H9 (cell line): ENCODE results near the gene SMU1. TPM values are rescaled to one million over a fixed set of nuclear protein-coding genes. Genes with fewer than 3 reads are reported as not detected.

Experiments
- DNase-seq: peaks from one replicate; pipeline ENCODE4 v3.0.0-alpha.2; 2017
- H2AFZ ChIP-seq: one replicate; pipeline ENCODE4 v1.6.1; 2013; ENCODE audit warnings: mild to moderate bottlenecking, low read length, control low read depth, moderate library complexity
- H2AK5ac ChIP-seq: 2 replicates; pipeline ENCODE4 v1.6.1; 2013; ENCODE audit warnings: low read length, control low read depth, mixed read lengths; ENCODE audit not compliant: insufficient read length
- H2BK120ac ChIP-seq: one replicate; pipeline ENCODE4 v1.6.1; 2013; ENCODE audit warnings: low read depth, mild to moderate bottlenecking, low read length, control low read depth, inconsistent platforms; ENCODE audit not compliant: poor library complexity, severe bottlenecking
- H2BK12ac ChIP-seq: 2 replicates; pipeline ENCODE4 v1.6.1; 2013; ENCODE audit warnings: low read length, control low read depth, mixed read lengths, low read depth; ENCODE audit not compliant: insufficient read length
- H2BK15ac ChIP-seq: 2 replicates; pipeline ENCODE4 v1.6.1; 2013; ENCODE audit warnings: low read depth, low read length, control low read depth
- H2BK20ac ChIP-seq: one replicate; pipeline ENCODE4 v1.6.1; 2013; ENCODE audit warnings: low read depth, mild to moderate bottlenecking, low read length, control low read depth, inconsistent platforms; ENCODE audit not compliant: poor library complexity, severe bottlenecking
- H2BK5ac ChIP-seq: 2 replicates; pipeline ENCODE4 v1.6.1; 2013; ENCODE audit warnings: low read length, control low read depth, mixed read lengths; ENCODE audit not compliant: insufficient read length
- H3K14ac ChIP-seq: 2 replicates; pipeline ENCODE4 v1.6.1; 2013; ENCODE audit warnings: low read length, control low read depth; ENCODE audit not compliant: insufficient read depth
- H3K18ac ChIP-seq: 2 replicates; pipeline ENCODE4 v1.6.1; 2013; ENCODE audit warnings: low read depth, mild to moderate bottlenecking, mixed read lengths, low read length, control low read depth; ENCODE audit not compliant: insufficient read length
- H3K23ac ChIP-seq: 2 replicates; pipeline ENCODE4 v1.6.1; 2013; ENCODE audit warnings: low read length, control low read depth, mixed read lengths, low read depth; ENCODE audit not compliant: insufficient read length
- H3K23me2 ChIP-seq: 2 replicates; pipeline ENCODE4 v1.6.1; 2013; ENCODE audit warnings: low read depth, mild to moderate bottlenecking, mixed read lengths, low read length, control low read depth; ENCODE audit not compliant: insufficient read length, poor library complexity, severe bottlenecking
- H3K27ac ChIP-seq: 2 replicates; pipeline ENCODE4 v1.5.1; 2013; ENCODE audit warnings: low read length, control low read depth, mixed read lengths, low read depth; ENCODE audit not compliant: insufficient read length
- H3K27me3 ChIP-seq: 2 replicates; pipeline ENCODE4 v1.6.1; 2013; ENCODE audit warnings: low read length, control low read depth, inconsistent platforms; ENCODE audit not compliant: insufficient read depth
- H3K4ac ChIP-seq: 2 replicates; pipeline ENCODE4 v1.6.1; 2013; ENCODE audit warnings: low read depth, mild to moderate bottlenecking, control low read depth, inconsistent platforms, low read length, moderate library complexity
- H3K4me1 ChIP-seq: 2 replicates; pipeline ENCODE4 v1.6.1; 2013; ENCODE audit warnings: low read length, control low read depth, inconsistent platforms; ENCODE audit not compliant: insufficient read depth
- H3K4me2 ChIP-seq: 2 replicates; pipeline ENCODE4 v1.6.1; 2013; ENCODE audit warnings: low read length, control low read depth, mixed read lengths; ENCODE audit not compliant: insufficient read length, insufficient read depth
- H3K56ac ChIP-seq: 2 replicates; pipeline ENCODE4 v1.6.1; 2013; ENCODE audit warnings: low read depth, mild to moderate bottlenecking, mixed read lengths, low read length, control low read depth; ENCODE audit not compliant: insufficient read length
- H3K79me1 ChIP-seq: 2 replicates; pipeline ENCODE4 v1.6.1; 2013; ENCODE audit warnings: low read depth, mild to moderate bottlenecking, moderate library complexity, low read length, control low read depth, inconsistent platforms; ENCODE audit not compliant: insufficient read depth, poor library complexity, severe bottlenecking
- H3K79me2 ChIP-seq: 2 replicates; pipeline ENCODE4 v1.6.1; 2013; ENCODE audit warnings: low read length, control low read depth, inconsistent platforms; ENCODE audit not compliant: insufficient read depth
- H3K9ac ChIP-seq: 2 replicates; pipeline ENCODE4 v1.6.1; 2013; ENCODE audit warnings: low read length, control low read depth, mixed read lengths; ENCODE audit not compliant: insufficient read length; ENCODE audit errors: extremely low read depth
- H3K9me3 ChIP-seq: one replicate; pipeline ENCODE4 v1.6.1; 2013; ENCODE audit warnings: low read depth, low read length, inconsistent platforms; ENCODE audit not compliant: control insufficient read depth
- H3T11ph ChIP-seq: one replicate; pipeline ENCODE4 v1.6.1; 2013; ENCODE audit warnings: mild to moderate bottlenecking, low read length, control low read depth, inconsistent platforms
- H4K20me1 ChIP-seq: one replicate; pipeline ENCODE4 v1.6.1; 2013; ENCODE audit not compliant: control insufficient read depth, insufficient read length, insufficient read depth
- H4K5ac ChIP-seq: 2 replicates; pipeline ENCODE4 v1.6.1; 2013; ENCODE audit warnings: low read depth, mild to moderate bottlenecking, mixed read lengths, low read length, control low read depth; ENCODE audit not compliant: insufficient read length
- H4K8ac ChIP-seq: replicated peaks from 2 replicates; pipeline ENCODE4 v1.6.1; 2013; ENCODE audit warnings: low read length, control low read depth, mixed read lengths, low read depth; ENCODE audit not compliant: insufficient read length
- H4K91ac ChIP-seq: 2 replicates; pipeline ENCODE4 v1.6.1; 2013; ENCODE audit warnings: low read depth, mild to moderate bottlenecking, moderate library complexity, mixed read lengths, low read length, control low read depth; ENCODE audit not compliant: insufficient read length
- H3K27ac Mint-ChIP-seq, 3 experiments: 2 replicates in 2 of 3; 3 replicates in 1 of 3; pipeline ENCODE4 v1.8.0; 2020 to 2021; ENCODE audit warnings: mixed read lengths in 3 of 3, mild to moderate bottlenecking in 1 of 3, moderate library complexity in 1 of 3
- H3K27me3 Mint-ChIP-seq: 2 replicates; pipeline ENCODE4 v1.8.0; 2021; ENCODE audit warnings: low read depth, mild to moderate bottlenecking, moderate library complexity, mixed read lengths
- H3K36me3 Mint-ChIP-seq, 3 experiments: 2 replicates in 2 of 3; 3 replicates in 1 of 3; pipeline ENCODE4 v1.8.0; 2020 to 2021; ENCODE audit warnings: low read depth in 3 of 3, mixed read lengths in 3 of 3; ENCODE audit not compliant: insufficient read depth in 1 of 3
- H3K4me1 Mint-ChIP-seq, 2 experiments: 2 replicates each; pipeline ENCODE4 v1.8.0; 2020; ENCODE audit warnings: mixed read lengths in 2 of 2
- H3K4me3 Mint-ChIP-seq, 2 experiments: 2 replicates in 1 of 2; 3 replicates in 1 of 2; pipeline ENCODE4 v1.8.0; 2020 to 2021; ENCODE audit warnings: mild to moderate bottlenecking in 2 of 2, mixed read lengths in 2 of 2, moderate library complexity in 1 of 2
- H3K9me3 Mint-ChIP-seq, 2 experiments: 2 replicates in 1 of 2; 3 replicates in 1 of 2; pipeline ENCODE4 v1.8.0; 2020; ENCODE audit warnings: mild to moderate bottlenecking in 2 of 2, mixed read lengths in 2 of 2, moderate library complexity in 1 of 2
- WGBS: extraction: QIAGEN DNeasy Blood & Tissue Kit; methylation state at CpG from one replicate; pipeline ENCODE4 v1.1.7; 2013; ENCODE audit warnings: missing lambda C conversion rate, low lambda C conversion rate, mixed read lengths; ENCODE audit not compliant: insufficient read length; ENCODE audit errors: extremely low coverage; 5-methylcytosine and 5-hydroxymethylcytosine counted together
- total RNA-seq: library from RNA; stranded (reverse); gene quantifications from 2 replicates; pipeline ENCODE4 v1.2.1, GENCODE V29; 2021
- TF ChIP-seq, protein P1 (sequence below): fragments of 200-600 bp; sonication (generic); conservative IDR thresholded peaks from 3 replicates; pipeline ENCODE4 v1.8.0; 2021; ENCODE audit warnings: antibody characterized with exemption, mild to moderate bottlenecking

Gene SMU1
- total RNA-seq, 1 experiment from 2014 or later: 26.9 TPM

DNA sequence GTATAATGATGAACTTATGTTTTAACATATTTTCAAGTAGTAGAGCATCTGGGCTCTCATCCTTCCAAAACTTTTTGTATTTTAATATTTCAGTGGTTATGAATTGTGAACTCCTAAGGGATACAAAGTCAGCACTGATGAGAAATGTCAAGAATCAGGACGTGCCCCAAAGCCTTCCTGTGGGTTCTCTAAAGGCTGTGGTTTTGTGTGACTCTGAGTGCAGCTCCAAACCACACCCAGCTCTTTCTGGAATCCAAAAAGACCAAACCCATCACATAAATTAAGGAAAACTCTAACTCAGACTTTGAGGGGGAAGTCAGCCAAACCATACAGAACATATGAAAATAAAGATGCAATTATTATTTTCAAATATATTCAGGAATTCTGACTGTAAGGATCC, 40.8 kb upstream of the SMU1 start:
- Histone ChIP-seq H3K4me1 (no peaks in the 10 kb centered on the region), H3K23me2 (no peaks in the 10 kb centered on the region), H3K27ac (no peak overlapping the region), H3K4me2 (no peak overlapping the region), H2AK5ac (no peak overlapping the region), H2BK12ac (no peak overlapping the region), H3K23ac (no peak overlapping the region), H2BK20ac (no peak overlapping the region), H4K91ac (no peak overlapping the region), H3K9me3 (no peaks in the 10 kb centered on the region), H3T11ph (no peak overlapping the region), H4K20me1 (no peaks in the 10 kb centered on the region), H2BK120ac (no peak overlapping the region), H3K27me3 (no peaks in the 10 kb centered on the region), H3K4ac (no peak overlapping the region), H3K9ac (no peak overlapping the region), H2BK15ac (no peak overlapping the region), H3K79me1 (no peaks in the 10 kb centered on the region), H4K5ac (no peak overlapping the region), H4K8ac (no peak overlapping the region), H3K14ac (no peak overlapping the region), H2BK5ac (no peak overlapping the region), H3K18ac (no peak overlapping the region), H2AFZ (no peak overlapping the region), H3K79me2 (no peaks in the 10 kb centered on the region), H3K56ac (no peak overlapping the region)
- H3K36me3 Mint-ChIP-seq: no peaks in the 10 kb centered on the region; a peak in 2 of 7 replicates
- H3K27ac Mint-ChIP-seq: no peak overlapping the region; a peak in 1 of 7 replicates
- no peak for DNase-seq
- H3K27me3 Mint-ChIP-seq: no peaks in the 10 kb centered on the region
- H3K4me1 Mint-ChIP-seq: peaks cover 5 to 8% of the 10 kb centered on the region in 2 experiments; a peak in 3 of 4 replicates
- H3K9me3 Mint-ChIP-seq: no peaks in the 10 kb centered on the region
- TF ChIP-seq, protein P1, sequence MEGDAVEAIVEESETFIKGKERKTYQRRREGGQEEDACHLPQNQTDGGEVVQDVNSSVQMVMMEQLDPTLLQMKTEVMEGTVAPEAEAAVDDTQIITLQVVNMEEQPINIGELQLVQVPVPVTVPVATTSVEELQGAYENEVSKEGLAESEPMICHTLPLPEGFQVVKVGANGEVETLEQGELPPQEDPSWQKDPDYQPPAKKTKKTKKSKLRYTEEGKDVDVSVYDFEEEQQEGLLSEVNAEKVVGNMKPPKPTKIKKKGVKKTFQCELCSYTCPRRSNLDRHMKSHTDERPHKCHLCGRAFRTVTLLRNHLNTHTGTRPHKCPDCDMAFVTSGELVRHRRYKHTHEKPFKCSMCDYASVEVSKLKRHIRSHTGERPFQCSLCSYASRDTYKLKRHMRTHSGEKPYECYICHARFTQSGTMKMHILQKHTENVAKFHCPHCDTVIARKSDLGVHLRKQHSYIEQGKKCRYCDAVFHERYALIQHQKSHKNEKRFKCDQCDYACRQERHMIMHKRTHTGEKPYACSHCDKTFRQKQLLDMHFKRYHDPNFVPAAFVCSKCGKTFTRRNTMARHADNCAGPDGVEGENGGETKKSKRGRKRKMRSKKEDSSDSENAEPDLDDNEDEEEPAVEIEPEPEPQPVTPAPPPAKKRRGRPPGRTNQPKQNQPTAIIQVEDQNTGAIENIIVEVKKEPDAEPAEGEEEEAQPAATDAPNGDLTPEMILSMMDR: no peak
- H3K4me3 Mint-ChIP-seq: no peak overlapping the region; a peak in 1 of 5 replicates
- no CpG with 5 or more reads among the region's 1 CpG for WGBS
